ENCODE data around the gene ABCA1.
"Not testable (repeated sequence)": the region's sequence is repeated elsewhere in the genome, so short reads cannot be mapped to it uniquely, and the experiment has no call there.

The ABCA1 gene

GRCh38 chr9:104774132-104774531, 153.8 kb downstream of the ABCA1 start:
- DNase-seq (ENCODE audit: low read depth in 2 of 3, low spot score in 2 of 3) = no peak

- no peak for DNase-seq (ENCODE audit: low read depth in 2 of 3, low spot score in 2 of 3)
These were observed 155.0 kb downstream of the ABCA1 start for GRCh38 chr9:104772714-104773510.

DNA sequence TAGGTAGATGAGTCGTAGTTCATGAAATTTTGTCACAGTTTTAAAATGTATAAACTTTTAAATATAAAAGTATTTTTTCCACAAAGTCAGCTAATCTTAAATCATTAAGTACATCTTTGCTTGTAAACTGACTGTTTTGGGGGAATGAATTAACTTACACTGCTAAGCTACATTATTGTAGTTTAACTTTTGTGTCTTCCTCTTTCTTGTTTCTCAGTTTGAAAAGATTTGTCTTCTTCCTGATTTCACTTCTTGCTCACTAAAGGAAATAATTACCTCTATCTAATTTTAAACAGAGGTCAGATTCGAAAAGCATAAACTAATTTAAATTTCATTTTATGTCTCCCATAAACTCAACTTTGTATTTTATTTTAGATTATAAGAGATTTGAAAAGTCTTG, 158.3 kb downstream of the ABCA1 start:
- DNase-seq (ENCODE audit: low read depth in 2 of 3, low spot score in 2 of 3) = no peak

GRCh38 chr9:104769029-104769428, 158.9 kb downstream of the ABCA1 start:
- not testable (repeated sequence) for DNase-seq (ENCODE audit: low read depth in 2 of 3, low spot score in 2 of 3)

DNA sequence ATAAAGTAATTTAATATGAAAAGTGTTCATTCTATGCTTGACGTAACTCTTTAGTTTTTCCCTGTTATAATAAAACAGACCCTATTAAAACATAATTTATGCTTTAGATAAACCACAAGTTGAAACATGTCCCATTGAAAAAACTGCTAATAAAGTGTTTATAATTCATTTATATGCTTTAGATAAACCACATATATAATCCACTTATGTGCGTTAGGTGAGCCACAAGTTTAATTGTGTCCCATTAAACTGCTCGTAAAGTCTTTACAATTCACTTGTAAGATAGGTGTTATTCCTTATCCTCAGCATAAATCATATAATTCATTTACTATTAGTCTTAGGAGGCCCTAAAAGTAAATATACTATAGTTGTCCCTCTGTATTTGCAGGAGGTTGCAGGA, 160.4 kb downstream of the ABCA1 start:
- DNase-seq (ENCODE audit: low read depth in 2 of 3, low spot score in 2 of 3) = no peak

GRCh38 chr9:104766025-104766424, 161.9 kb downstream of the ABCA1 start:
- no peak for DNase-seq (ENCODE audit: low read depth in 2 of 3, low spot score in 2 of 3)

DNA sequence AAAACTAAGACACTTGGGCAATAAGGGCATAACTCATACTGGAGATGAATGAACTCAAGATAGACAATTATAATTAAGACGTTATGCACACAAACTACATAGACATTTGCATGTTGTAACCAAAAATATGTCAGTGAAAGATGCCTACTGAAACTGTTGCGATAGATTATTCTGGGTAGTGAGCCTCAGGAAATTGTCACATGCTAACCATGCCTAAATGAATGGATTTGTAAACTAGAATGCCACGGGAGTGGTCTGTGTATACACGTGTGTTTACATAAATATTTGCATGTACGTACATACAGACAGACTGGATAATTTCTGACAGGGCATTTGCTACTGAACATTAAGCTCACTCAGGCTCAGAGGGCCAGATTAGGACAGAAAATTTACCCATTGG, 162.8 kb downstream of the ABCA1 start:
- DNase-seq (ENCODE audit: low read depth in 2 of 3, low spot score in 2 of 3) = no peak

GRCh38 chr9:104758974-104759373, 169.0 kb downstream of the ABCA1 start:
- no peak for DNase-seq (ENCODE audit: low read depth in 2 of 3, low spot score in 2 of 3)

GRCh38 chr9:104750185-104750767, 177.7 kb downstream of the ABCA1 start:
- DNase-seq (ENCODE audit: low read depth in 2 of 3, low spot score in 2 of 3) = no peak

DNA sequence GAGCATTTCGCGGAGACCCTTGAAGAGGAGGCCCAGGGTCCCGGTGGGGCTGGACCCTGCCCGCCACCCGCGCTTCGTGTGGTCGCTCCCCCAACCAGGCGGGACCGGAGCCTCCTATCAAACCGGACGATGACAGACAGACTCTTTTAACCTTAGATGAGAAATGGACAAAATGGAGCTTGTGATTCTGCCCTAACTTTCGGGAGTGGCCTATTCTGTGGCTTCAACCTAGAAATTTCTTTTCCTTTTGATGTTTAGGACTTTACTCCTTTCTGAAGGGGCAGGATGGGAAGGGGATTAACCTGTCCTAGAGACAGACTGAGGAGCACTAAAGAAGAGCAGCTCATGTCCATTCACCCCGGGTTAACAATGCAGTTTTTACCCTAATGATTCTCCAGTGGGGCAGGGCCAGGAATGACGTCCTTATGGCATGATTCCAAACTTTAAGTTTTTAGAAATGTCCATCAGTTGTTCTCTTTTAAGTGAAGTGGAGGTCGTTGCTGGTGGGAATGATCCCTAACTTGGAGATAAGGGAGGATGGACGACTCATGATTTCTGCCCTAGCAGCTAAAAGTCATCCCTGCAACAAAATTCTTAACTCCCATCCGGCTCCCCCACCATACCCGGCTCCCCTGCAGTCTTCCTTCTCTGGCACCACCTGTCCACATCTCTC, 179.5 kb downstream of the ABCA1 start:
- no peak for DNase-seq (ENCODE audit: low read depth in 2 of 3, low spot score in 2 of 3)

- peak; percentile 61 to 85 (median 69) for DNase-seq (ENCODE audit: low read depth in 2 of 3, low spot score in 2 of 3)
These were observed 180.2 kb downstream of the ABCA1 start, which contains the start of gene NIPSNAP3A for GRCh38 chr9:104747565-104748358. NIPSNAP3A (plus strand) TSS chr9:104747683; CDS start chr9:104747793, 110 bp downstream.

DNA sequence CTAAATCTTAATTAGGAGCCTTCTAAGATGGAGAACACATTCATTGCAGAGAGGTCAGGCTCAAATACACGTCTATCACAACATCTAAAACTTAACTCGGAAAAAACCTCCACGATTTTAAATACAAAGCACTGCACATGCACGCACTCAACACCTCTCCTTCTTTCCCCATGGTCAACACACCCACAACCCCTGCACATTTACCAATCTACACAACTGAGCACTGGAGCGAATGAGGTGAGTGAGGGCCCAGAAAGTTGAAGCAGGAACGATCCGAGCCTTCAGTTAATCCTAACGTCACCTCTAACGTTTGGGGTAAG, 180.8 kb downstream of the ABCA1 start:
- DNase-seq (ENCODE audit: low read depth in 2 of 3, low spot score in 2 of 3) = no peak

DNA sequence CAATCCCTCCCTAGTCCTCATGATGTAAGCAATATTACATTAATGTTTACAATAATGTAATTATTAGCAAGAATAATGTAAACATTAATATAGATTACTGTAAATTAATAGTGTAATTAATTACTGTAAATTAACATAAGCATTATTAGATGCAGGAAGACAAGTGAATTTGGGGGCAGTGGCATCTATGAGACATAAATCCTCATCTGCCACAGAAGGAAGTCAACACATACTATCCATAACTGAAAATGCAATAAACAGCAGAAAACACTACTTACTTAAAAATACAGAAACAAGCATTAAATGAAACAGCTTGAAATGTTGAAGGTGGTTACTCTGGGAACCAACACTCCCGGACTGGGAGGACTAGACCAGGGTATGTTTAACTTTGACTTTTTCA, 181.2 kb downstream of the ABCA1 start:
- DNase-seq (ENCODE audit: low read depth in 2 of 3, low spot score in 2 of 3) = no peak

GRCh38 chr9:104746285-104746684, 181.7 kb downstream of the ABCA1 start:
- no peak for DNase-seq (ENCODE audit: low read depth in 2 of 3, low spot score in 2 of 3)

- DNase-seq (ENCODE audit: low read depth in 2 of 3, low spot score in 2 of 3) = no peak
These were observed 182.1 kb downstream of the ABCA1 start for GRCh38 chr9:104745852-104746251.

- DNase-seq (ENCODE audit: low read depth in 2 of 3, low spot score in 2 of 3) = no peak
These were observed 184.5 kb downstream of the ABCA1 start for GRCh38 chr9:104743376-104743985.

- no peak for DNase-seq (ENCODE audit: low read depth in 2 of 3, low spot score in 2 of 3)
These were observed 187.3 kb downstream of the ABCA1 start for GRCh38 chr9:104740621-104741020.

GRCh38 chr9:104738452-104738851, 189.5 kb downstream of the ABCA1 start:
- no peak for DNase-seq (ENCODE audit: low read depth in 2 of 3, low spot score in 2 of 3)

All from activated CD8-positive, alpha-beta memory T cell treated with anti-CD3 and anti-CD28 coated beads for 48 hours (primary cell).